HCEC 1CT (cell line): ENCODE measurements around the gene KRTAP10-12.
"Not testable (repeated sequence)": the region's sequence is repeated elsewhere in the genome, so short reads cannot be mapped to it uniquely, and the experiment has no call there.

ENCODE experiments used
- DNase-seq: peaks from one replicate; pipeline ENCODE4 v3.0.0-alpha.2; 2017

The KRTAP10-12 gene

GRCh38 chr21:44670642-44671432 is 26.1 kb upstream of the KRTAP10-12 start:
- no peak for DNase-seq

GRCh38 chr21:44671911-44672310 is 25.1 kb upstream of the KRTAP10-12 start:
- DNase-seq = no peak

GRCh38 chr21:44677881-44678280 is 19.1 kb upstream of the KRTAP10-12 start:
- DNase-seq = no peak

GRCh38 chr21:44681152-44681551 is 15.8 kb upstream of the KRTAP10-12 start:
- no peak for DNase-seq

GRCh38 chr21:44681861-44682579 is 15.0 kb upstream of the KRTAP10-12 start, which contains the start of gene KRTAP12-1:
KRTAP12-1 (minus strand) TSS chr21:44682163; CDS start chr21:44682123, 40 bp downstream.
- DNase-seq = no peak

- no peak for DNase-seq
Observed at GRCh38 chr21:44682580-44683151, 14.3 kb upstream of the KRTAP10-12 start.

- no peak for DNase-seq
Observed at GRCh38 chr21:44684077-44684476, 12.9 kb upstream of the KRTAP10-12 start.

- DNase-seq = no peak
Observed at GRCh38 chr21:44684483-44684882, 12.5 kb upstream of the KRTAP10-12 start.

GRCh38 chr21:44685050-44685449 is 11.9 kb upstream of the KRTAP10-12 start:
- not testable (repeated sequence) for DNase-seq

GRCh38 chr21:44686000-44686781 is 10.8 kb upstream of the KRTAP10-12 start:
- DNase-seq = no peak

GRCh38 chr21:44686843-44687561 is 10.0 kb upstream of the KRTAP10-12 start:
- no peak for DNase-seq

- no peak for DNase-seq
Observed at GRCh38 chr21:44687671-44688070, 9.3 kb upstream of the KRTAP10-12 start.

- DNase-seq = not testable (repeated sequence)
Observed at GRCh38 chr21:44689740-44690139, 7.2 kb upstream of the KRTAP10-12 start.

- no peak for DNase-seq
Observed at GRCh38 chr21:44691686-44692085, 5.3 kb upstream of the KRTAP10-12 start.

GRCh38 chr21:44692798-44693512 is 4.0 kb upstream of the KRTAP10-12 start:
- DNase-seq = no peak

- DNase-seq = no peak
Observed at GRCh38 chr21:44694776-44695175, 2.2 kb upstream of the KRTAP10-12 start.

GRCh38 chr21:44695184-44695583 is 1.8 kb upstream of the KRTAP10-12 start:
- DNase-seq = no peak

- no peak for DNase-seq
Observed at GRCh38 chr21:44695641-44696040, 1.3 kb upstream of the KRTAP10-12 start.

- DNase-seq = no peak
Observed at GRCh38 chr21:44696572-44696971, 400 bp upstream of the KRTAP10-12 start.

- DNase-seq = no peak
Observed at GRCh38 chr21:44697811-44698734, 1.1 kb downstream of the KRTAP10-12 start.
